GM11168 (cell line): ENCODE data around the gene GCLM.

Source experiments
- in situ Hi-C: fragments of 300-500 bp; cut with MboI; formaldehyde crosslinking; loops from one replicate; pipeline ENCODE4 v1.12.0; 2022; ENCODE audit warnings: low sequenced_read_pairs; ENCODE audit not compliant: unreplicated experiment

GCLM gene

GRCh38 chr1:93848350-93848883, 60.8 kb downstream of the GCLM start:
- in situ Hi-C loops, result loop anchor here (25.0 kb wide), 1 partner anchor 411 kb away; the partner anchor contains the start of gene FNBP1L

GRCh38 chr1:93847811-93848288, 61.4 kb downstream of the GCLM start:
- in situ Hi-C loops, result loop anchor here (25.0 kb wide), 1 partner anchor 411 kb away; the partner anchor contains the start of gene FNBP1L

GRCh38 chr1:93846992-93847810, 62.0 kb downstream of the GCLM start:
- in situ Hi-C loops, result loop anchor here (25.0 kb wide), 1 partner anchor 410 kb away; the partner anchor contains the start of gene FNBP1L

GRCh38 chr1:93846206-93846991, 62.8 kb downstream of the GCLM start:
- in situ Hi-C loops, result loop anchor here (25.0 kb wide), 1 partner anchor 409 kb away; the partner anchor contains the start of gene FNBP1L

- in situ Hi-C loops, result loop anchor here (25.0 kb wide), 1 partner anchor 408 kb away; the partner anchor contains the start of gene FNBP1L
Measured at GRCh38 chr1:93845538-93846205, 63.6 kb downstream of the GCLM start.

GRCh38 chr1:93844262-93845045, 64.8 kb downstream of the GCLM start:
- in situ Hi-C loops, result loop anchor here (25.0 kb wide), 1 partner anchor 407 kb away; the partner anchor contains the start of gene FNBP1L

GRCh38 chr1:93842750-93843500, 66.3 kb downstream of the GCLM start:
- in situ Hi-C loops, result loop anchor here (25.0 kb wide), 1 partner anchor 406 kb away; the partner anchor contains the start of gene FNBP1L

- in situ Hi-C loops, result loop anchor here (25.0 kb wide), 1 partner anchor 404 kb away; the partner anchor contains the start of gene FNBP1L
Measured at GRCh38 chr1:93841771-93842170, 67.5 kb downstream of the GCLM start.

- in situ Hi-C loops, result loop anchor here (25.0 kb wide), 1 partner anchor 404 kb away; the partner anchor contains the start of gene FNBP1L
Measured at GRCh38 chr1:93840956-93841482, 68.2 kb downstream of the GCLM start.

GRCh38 chr1:93839753-93840152, 69.5 kb downstream of the GCLM start:
- in situ Hi-C loops, result loop anchor here (25.0 kb wide), 1 partner anchor 402 kb away; the partner anchor contains the start of gene FNBP1L

GRCh38 chr1:93839307-93839706, 69.9 kb downstream of the GCLM start:
- in situ Hi-C loops, result loop anchor here (25.0 kb wide), 1 partner anchor 402 kb away; the partner anchor contains the start of gene FNBP1L

GRCh38 chr1:93837961-93838360, 71.3 kb downstream of the GCLM start:
- in situ Hi-C loops, result loop anchor here (25.0 kb wide), 1 partner anchor 401 kb away; the partner anchor contains the start of gene FNBP1L
